Prostate gland (tissue), 2 donors: ENCODE measurements around the gene FRMD4A. TPM values are rescaled to one million over a fixed set of nuclear protein-coding genes. Genes with fewer than 3 reads are reported as not detected.
"Not testable (repeated sequence)": the region's sequence is repeated elsewhere in the genome, so short reads cannot be mapped to it uniquely, and the experiment has no call there.

ENCODE experiments used
- DNase-seq: peaks from one replicate; pipeline ENCODE4 v3.0.0-alpha.2; 2019; ENCODE audit warnings: low spot score
- H3K27ac ChIP-seq, 2 donors: fragments of 200-600 bp; sonication (generic); 2 replicates each; pipeline ENCODE4 v1.5.1; 2017 to 2019
- H3K27me3 ChIP-seq: fragments of 200-600 bp; sonication (generic); replicated peaks from 2 replicates; pipeline ENCODE4 v1.5.1; 2019; ENCODE audit not compliant: insufficient read depth
- H3K36me3 ChIP-seq, 2 donors: fragments of 200-600 bp; sonication (generic); 1 replicate in 1 of 2; 2 replicates in 1 of 2; pipeline versions ENCODE4 v1.5.1 to v1.8.1; 2017 to 2019
- H3K4me1 ChIP-seq: fragments of 200-600 bp; sonication (generic); replicated peaks from 2 replicates; pipeline ENCODE4 v1.5.1; 2019
- H3K4me3 ChIP-seq, 2 donors: fragments of 200-600 bp; sonication (generic); 2 replicates each; pipeline ENCODE4 v1.5.1; 2017 to 2019
- H3K9me3 ChIP-seq: fragments of 200-600 bp; sonication (generic); 2 replicates; pipeline ENCODE4 v1.5.1; 2017
- CTCF ChIP-seq, 4 experiments: fragments of 200-600 bp in 2 of 4; fragments of 450-650 bp in 2 of 4; sonication (generic) in 2 of 4; IDR thresholded peaks; 1 replicate in 3 of 4; 2 replicates in 1 of 4; pipeline ENCODE4 v1.5.1; 2016 to 2019; ENCODE audit warnings: antibody characterized with exemption in 4 of 4, mild to moderate bottlenecking in 2 of 4, moderate library complexity in 2 of 4
- POLR2A ChIP-seq: fragments of 450-650 bp; IDR thresholded peaks from one replicate; pipeline ENCODE4 v1.6.1; 2016; ENCODE audit warnings: antibody characterized with exemption, mild to moderate bottlenecking
- POLR2AphosphoS5 ChIP-seq: sonication (generic); formaldehyde crosslinking; IDR thresholded peaks from one replicate; pipeline ENCODE4 v1.6.1; 2017; ENCODE audit warnings: antibody characterized with exemption
- WGBS: methylation state at CpG from one replicate; pipeline ENCODE4 v1.1.5; 2018; 5-methylcytosine and 5-hydroxymethylcytosine counted together
- intact Hi-C: fragments of 100-400 bp; cut with DNase I; formaldehyde crosslinking; loops from one replicate; pipeline ENCODE4 v1.14.2; 2022
- total RNA-seq, 2 donors: library from RNA; depleted of rRNA; stranded (reverse); fragments of >200 nt; gene quantifications; one replicate each; pipeline ENCODE4 v1.1.0, GENCODE V29; 2016

Gene FRMD4A
- total RNA-seq, 2 donors from 2014 or later: 38.0 to 53.2 TPM

- 83% methylated on average over 12 of the region's 12 CpGs for WGBS
- no peak overlapping the region for H3K27ac ChIP-seq
These were observed 464.8 kb downstream of the FRMD4A start for GRCh38 chr10:13865758-13866491.

GRCh38 chr10:13865220-13865619, 465.5 kb downstream of the FRMD4A start:
- intact Hi-C loops, DNase-seq, H3K4me3 ChIP-seq, H3K27me3 ChIP-seq, H3K27ac ChIP-seq, H3K4me1 ChIP-seq, H3K9me3 ChIP-seq, H3K36me3 ChIP-seq: not testable (repeated sequence)
- 98% methylated on average over 4 of the region's 4 CpGs for WGBS

More at GRCh38 chr10:13865758-13866491, 464.8 kb downstream of the FRMD4A start:
- H3K4me1 ChIP-seq: no peaks in the 10 kb centered on the region
- no peaks in the 10 kb centered on the region for H3K27me3 ChIP-seq
- no peak for DNase-seq
- no peaks in the 10 kb centered on the region for H3K36me3 ChIP-seq
- TF ChIP-seq POLR2A: no peak
- TF ChIP-seq POLR2AphosphoS5: no peak
- H3K9me3 ChIP-seq: no peaks in the 10 kb centered on the region
- intact Hi-C loops: no loop called here
- no peak overlapping the region for H3K4me3 ChIP-seq

DNA sequence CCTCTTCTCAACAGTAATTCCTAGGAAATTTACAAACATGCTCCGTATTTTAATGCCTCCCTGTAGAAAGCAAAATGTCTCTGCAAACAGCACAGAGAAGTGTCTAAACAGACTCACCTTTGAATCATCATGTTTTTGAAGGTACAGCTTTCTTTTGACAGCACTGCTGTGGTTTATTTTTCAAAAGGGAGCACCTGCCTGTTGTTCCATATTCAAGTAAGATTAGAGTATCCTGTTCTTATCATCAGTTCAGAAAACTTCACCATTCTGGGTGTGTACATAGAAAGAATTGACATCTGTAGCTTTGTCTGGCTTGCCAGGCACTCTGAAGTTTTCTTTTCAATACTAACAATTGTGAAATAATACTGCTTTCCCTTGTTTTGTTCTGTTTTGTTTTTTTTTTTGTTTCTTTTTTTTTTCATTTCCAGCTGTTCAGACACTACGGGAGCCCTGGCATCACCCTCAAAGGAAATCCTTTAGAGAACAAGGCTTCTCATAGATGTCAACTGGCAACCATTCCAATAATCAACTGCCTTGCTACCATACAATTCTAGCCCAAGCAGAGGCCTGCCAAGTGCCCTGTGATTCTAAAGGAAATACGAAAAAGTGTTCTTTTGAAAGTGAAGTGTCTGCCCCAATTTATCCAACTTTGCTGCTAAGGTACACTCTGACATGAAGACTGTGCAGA, 468.0 kb downstream of the FRMD4A start:
- Histone ChIP-seq H3K9me3 (no peaks in the 10 kb centered on the region), H3K36me3 (no peaks in the 10 kb centered on the region), H3K4me1 (no peaks in the 10 kb centered on the region), H3K27me3 (no peaks in the 10 kb centered on the region), H3K27ac (no peak overlapping the region), H3K4me3 (no peak overlapping the region)
- intact Hi-C loops: no loop called here
- 38% methylated on average over 3 of the region's 3 CpGs for WGBS
- no peak for DNase-seq
- TF ChIP-seq CTCF (IDR thresholded peaks at IDR 0.05) (no peak), POLR2AphosphoS5 (no peak), POLR2A (no peak)

DNA sequence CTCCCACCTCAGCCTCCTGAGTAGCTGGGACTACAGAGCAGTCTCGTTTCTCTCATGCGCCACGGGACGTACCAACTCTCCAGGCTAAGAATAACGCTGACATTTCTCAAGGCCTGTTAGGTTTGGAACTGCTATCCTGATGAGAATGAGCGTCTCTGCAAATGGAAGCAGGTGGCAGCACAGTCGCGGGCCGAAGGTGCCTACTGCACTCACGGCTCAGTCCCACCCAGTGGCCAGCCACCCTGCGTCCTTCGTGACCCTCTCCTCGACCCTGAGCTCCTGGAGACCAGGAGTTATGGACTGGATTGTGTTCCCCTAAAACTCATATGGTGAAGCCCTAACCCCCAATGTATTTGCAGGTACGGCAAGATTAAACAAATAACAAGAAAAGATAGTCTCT, 469.8 kb downstream of the FRMD4A start:
- no peak for TF ChIP-seq POLR2AphosphoS5
- no peak for TF ChIP-seq CTCF (IDR thresholded peaks at IDR 0.05)
- TF ChIP-seq POLR2A: no peak

GRCh38 chr10:13859979-13860654, 470.6 kb downstream of the FRMD4A start:
- Histone ChIP-seq H3K27me3 (no peaks in the 10 kb centered on the region), H3K9me3 (no peaks in the 10 kb centered on the region), H3K36me3 (no peaks in the 10 kb centered on the region), H3K4me3 (no peak overlapping the region), H3K4me1 (no peaks in the 10 kb centered on the region), H3K27ac (no peak overlapping the region)
- no peak for DNase-seq
- WGBS: 78% methylated on average over 8 of the region's 8 CpGs
- no peak for TF ChIP-seq POLR2AphosphoS5
- no peak for TF ChIP-seq POLR2A
- TF ChIP-seq CTCF (IDR thresholded peaks at IDR 0.05): no peak
- intact Hi-C loops: no loop called here

More for the DNA sequence above, 469.8 kb downstream of the FRMD4A start:
- Histone ChIP-seq H3K9me3 (no peaks in the 10 kb centered on the region), H3K27ac (no peak overlapping the region), H3K27me3 (no peaks in the 10 kb centered on the region), H3K36me3 (no peaks in the 10 kb centered on the region), H3K4me1 (no peaks in the 10 kb centered on the region), H3K4me3 (no peak overlapping the region)
- WGBS: 93% methylated on average over 14 of the region's 14 CpGs
- DNase-seq: no peak
- intact Hi-C loops: no loop called here
